ENCODE results near the gene UGT1A8. TPM values are rescaled to one million over a fixed set of nuclear protein-coding genes. Genes with fewer than 3 reads are reported as not detected.

The UGT1A8 gene
- polyA plus RNA-seq, 1 of the 3 experiments (the other 2 are of a cell fraction): not detected

DNA sequence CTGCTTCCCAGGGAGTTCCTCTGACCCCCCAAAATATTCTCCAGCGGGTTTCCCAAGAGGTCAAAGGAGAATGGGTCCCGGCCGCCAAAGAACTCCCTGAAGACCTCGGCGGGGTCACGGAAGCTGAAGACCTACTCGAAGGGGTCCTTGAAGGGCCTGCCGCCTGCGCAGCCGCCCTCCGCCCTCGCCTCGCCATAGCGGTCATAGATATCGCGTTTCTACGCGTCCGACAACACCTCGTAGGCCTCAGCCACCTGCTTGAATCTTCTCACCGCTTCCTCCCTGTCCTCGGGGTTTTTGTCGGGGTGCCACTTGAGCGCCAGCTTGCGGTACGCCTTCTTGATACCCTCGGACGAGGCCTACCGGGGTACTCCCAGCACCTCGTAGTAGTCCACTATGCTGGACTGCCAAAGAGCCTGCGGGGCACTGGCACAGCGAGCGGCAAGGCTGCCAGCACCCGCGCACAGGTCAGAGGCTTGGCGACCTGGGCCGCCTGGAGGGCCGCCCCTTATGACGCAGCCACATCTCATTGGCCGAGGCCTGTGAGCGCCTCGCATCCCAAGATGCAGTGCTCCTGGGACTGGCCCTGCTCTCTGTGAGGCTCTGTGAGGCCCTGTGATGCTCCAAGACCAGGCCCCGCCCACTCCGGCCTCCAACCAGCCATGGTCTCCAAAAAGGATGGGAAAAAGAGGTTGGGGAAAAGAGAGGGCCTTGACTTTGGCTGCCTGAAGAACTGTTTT, 137.6 kb downstream of the UGT1A8 start:
- DNase-seq: no peak
- Histone ChIP-seq H3K27me3 (ENCODE audit: insufficient read depth) (no peaks in the 10 kb centered on the region), H3K4me1 (ENCODE audit: control insufficient read depth in 1 of 2, insufficient read depth in 2 of 2, low read depth in 1 of 2, low read length in 1 of 2) (no peaks in the 10 kb centered on the region), H3K27ac (ENCODE audit: low read depth in 2 of 2, low read length in 1 of 2) (no peak overlapping the region), H4K20me1 (ENCODE audit: insufficient read depth) (no peaks in the 10 kb centered on the region), H3K4me2 (no peak overlapping the region), H3F3A (replicated peaks; ENCODE audit: insufficient read depth) (no peaks in the 10 kb centered on the region), H3K9me3 (no peaks in the 10 kb centered on the region), H3K4me3 (ENCODE audit: low read depth in 2 of 2, low read length in 1 of 2) (no peak overlapping the region), H3K9ac (no peak overlapping the region), H3K9me2 (no peaks in the 10 kb centered on the region), H2AFZ (ENCODE audit: low read depth) (no peak overlapping the region), H3K79me2 (ENCODE audit: insufficient read depth) (no peaks in the 10 kb centered on the region), H3K36me3 (replicated peaks in 1 of 2; ENCODE audit: control insufficient read depth in 1 of 2, insufficient read depth in 2 of 2, low read length in 1 of 2) (no peaks in the 10 kb centered on the region)
- CTCF ChIA-PET: no interaction called here
- POLR2A ChIA-PET: no interaction called here
- TF ChIP-seq RAD21 (IDR thresholded peaks at IDR 0.05; ENCODE audit: low read length) (no peak), MEF2A (IDR thresholded peaks at IDR 0.05; ENCODE audit: borderline replicate concordance, low read depth) (no peak), SMC3 (IDR thresholded peaks at IDR 0.05; ENCODE audit: low read depth, low read length) (no peak), ELF1 (IDR thresholded peaks at IDR 0.05) (no peak), RCOR1 (IDR thresholded peaks at IDR 0.05; ENCODE audit: low read length) (no peak), MXI1 (IDR thresholded peaks at IDR 0.05; ENCODE audit: low read depth, low read length) (no peak), GATA2 (CRISPR knock-in tag; IDR thresholded peaks at IDR 0.05) (no peak), NRF1 (IDR thresholded peaks at IDR 0.05; ENCODE audit: low read depth, low read length) (no peak), EZH2phosphoT487 (IDR thresholded peaks at IDR 0.05; ENCODE audit: borderline replicate concordance, low read depth) (no peak), FOSL2 (IDR thresholded peaks at IDR 0.05; ENCODE audit: borderline replicate concordance, low read depth) (no peak), EP300 (IDR thresholded peaks at IDR 0.05; ENCODE audit: borderline replicate concordance in 1 of 2, low read depth in 1 of 2, low read length in 1 of 2) (no peak), RFX5 (IDR thresholded peaks at IDR 0.05; ENCODE audit: low read length) (no peak), SIN3A (IDR thresholded peaks at IDR 0.05; ENCODE audit: borderline replicate concordance, low read depth, low read length) (no peak)
- TF ChIP-seq, protein P1, sequence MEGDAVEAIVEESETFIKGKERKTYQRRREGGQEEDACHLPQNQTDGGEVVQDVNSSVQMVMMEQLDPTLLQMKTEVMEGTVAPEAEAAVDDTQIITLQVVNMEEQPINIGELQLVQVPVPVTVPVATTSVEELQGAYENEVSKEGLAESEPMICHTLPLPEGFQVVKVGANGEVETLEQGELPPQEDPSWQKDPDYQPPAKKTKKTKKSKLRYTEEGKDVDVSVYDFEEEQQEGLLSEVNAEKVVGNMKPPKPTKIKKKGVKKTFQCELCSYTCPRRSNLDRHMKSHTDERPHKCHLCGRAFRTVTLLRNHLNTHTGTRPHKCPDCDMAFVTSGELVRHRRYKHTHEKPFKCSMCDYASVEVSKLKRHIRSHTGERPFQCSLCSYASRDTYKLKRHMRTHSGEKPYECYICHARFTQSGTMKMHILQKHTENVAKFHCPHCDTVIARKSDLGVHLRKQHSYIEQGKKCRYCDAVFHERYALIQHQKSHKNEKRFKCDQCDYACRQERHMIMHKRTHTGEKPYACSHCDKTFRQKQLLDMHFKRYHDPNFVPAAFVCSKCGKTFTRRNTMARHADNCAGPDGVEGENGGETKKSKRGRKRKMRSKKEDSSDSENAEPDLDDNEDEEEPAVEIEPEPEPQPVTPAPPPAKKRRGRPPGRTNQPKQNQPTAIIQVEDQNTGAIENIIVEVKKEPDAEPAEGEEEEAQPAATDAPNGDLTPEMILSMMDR (IDR thresholded peaks at IDR 0.05): no peak
- TF ChIP-seq, protein P2, sequence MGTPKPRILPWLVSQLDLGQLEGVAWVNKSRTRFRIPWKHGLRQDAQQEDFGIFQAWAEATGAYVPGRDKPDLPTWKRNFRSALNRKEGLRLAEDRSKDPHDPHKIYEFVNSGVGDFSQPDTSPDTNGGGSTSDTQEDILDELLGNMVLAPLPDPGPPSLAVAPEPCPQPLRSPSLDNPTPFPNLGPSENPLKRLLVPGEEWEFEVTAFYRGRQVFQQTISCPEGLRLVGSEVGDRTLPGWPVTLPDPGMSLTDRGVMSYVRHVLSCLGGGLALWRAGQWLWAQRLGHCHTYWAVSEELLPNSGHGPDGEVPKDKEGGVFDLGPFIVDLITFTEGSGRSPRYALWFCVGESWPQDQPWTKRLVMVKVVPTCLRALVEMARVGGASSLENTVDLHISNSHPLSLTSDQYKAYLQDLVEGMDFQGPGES (IDR thresholded peaks at IDR 0.05; ENCODE audit: low read depth, low read length): no peak
- TF ChIP-seq, protein P3, sequence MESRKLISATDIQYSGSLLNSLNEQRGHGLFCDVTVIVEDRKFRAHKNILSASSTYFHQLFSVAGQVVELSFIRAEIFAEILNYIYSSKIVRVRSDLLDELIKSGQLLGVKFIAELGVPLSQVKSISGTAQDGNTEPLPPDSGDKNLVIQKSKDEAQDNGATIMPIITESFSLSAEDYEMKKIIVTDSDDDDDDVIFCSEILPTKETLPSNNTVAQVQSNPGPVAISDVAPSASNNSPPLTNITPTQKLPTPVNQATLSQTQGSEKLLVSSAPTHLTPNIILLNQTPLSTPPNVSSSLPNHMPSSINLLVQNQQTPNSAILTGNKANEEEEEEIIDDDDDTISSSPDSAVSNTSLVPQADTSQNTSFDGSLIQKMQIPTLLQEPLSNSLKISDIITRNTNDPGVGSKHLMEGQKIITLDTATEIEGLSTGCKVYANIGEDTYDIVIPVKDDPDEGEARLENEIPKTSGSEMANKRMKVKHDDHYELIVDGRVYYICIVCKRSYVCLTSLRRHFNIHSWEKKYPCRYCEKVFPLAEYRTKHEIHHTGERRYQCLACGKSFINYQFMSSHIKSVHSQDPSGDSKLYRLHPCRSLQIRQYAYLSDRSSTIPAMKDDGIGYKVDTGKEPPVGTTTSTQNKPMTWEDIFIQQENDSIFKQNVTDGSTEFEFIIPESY (IDR thresholded peaks at IDR 0.05; ENCODE audit: borderline replicate concordance, low read depth): no peak
- TF ChIP-seq, protein P4, sequence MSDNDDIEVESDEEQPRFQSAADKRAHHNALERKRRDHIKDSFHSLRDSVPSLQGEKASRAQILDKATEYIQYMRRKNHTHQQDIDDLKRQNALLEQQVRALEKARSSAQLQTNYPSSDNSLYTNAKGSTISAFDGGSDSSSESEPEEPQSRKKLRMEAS (IDR thresholded peaks at IDR 0.05; ENCODE audit: low read depth): no peak
- 82% methylated on average over 26 of the region's 44 CpGs for WGBS (ENCODE audit: low lambda C conversion rate)

Measured in SK-N-SH (cell line).